IPS-NIHi7 (cell line): Measurements from ENCODE around the gene PDCD10.

Experiments
- DNase-seq: peaks from one replicate; pipeline ENCODE4 v3.0.0; 2012; ENCODE audit warnings: mixed read lengths; ENCODE audit errors: extremely low spot score

PDCD10 gene

DNA sequence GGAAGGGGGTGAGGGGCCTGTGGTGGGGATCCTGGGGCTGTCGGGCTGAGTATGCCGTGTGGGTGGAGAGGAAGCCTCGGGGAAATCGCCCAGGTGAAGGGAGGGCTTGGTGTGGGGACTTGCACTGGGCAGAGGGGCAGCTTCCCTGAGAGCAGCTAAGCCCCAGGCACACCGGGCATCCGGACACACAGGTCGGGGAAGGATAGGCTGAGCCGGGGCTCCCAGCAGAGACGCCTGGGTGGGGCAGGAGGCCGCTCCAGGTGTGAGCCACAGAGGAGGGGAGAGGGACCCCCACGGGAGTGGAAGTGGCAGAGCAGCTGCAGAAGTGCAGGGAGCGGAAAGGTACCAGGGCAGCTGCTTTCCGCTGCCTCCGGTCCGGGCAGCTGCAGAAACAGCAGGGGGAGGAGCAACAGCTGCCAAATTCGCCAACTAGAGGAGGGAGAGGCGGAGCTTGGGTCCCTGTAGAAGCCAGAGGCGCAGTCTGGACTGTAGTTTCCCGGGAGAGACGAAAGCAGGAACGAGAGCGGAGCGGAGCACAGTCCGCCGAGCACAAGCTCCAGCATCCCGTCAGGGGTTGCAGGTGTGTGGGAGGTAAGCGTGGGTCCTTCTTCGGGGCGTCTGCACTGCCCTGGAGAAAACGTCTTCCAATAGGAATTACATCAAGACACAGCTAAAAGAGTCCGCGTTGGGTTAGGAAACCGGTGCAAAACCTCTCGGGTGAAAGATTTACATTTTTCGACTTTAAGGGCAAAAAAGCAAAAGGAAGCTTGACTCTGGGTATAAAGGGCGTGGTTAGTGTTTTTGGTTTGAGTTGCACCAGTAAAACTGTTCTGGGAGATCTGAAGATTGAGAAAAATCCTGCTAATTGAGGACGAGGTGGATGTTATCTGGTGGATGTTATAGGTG, 794 bp upstream of the PDCD10 start, which contains the start of gene SERPINI1:
SERPINI1 (plus strand) TSS at position 489 of the 906 bp plus-strand sequence. CDS start 53,408 bp downstream, outside the sequence.
- peak; percentile 67 for DNase-seq

GRCh38 chr3:167733961-167734497, 663 bp downstream of the PDCD10 start:
- DNase-seq: no peak

- DNase-seq: no peak
Observed at GRCh38 chr3:167732313-167733065, 2.2 kb downstream of the PDCD10 start.

DNA sequence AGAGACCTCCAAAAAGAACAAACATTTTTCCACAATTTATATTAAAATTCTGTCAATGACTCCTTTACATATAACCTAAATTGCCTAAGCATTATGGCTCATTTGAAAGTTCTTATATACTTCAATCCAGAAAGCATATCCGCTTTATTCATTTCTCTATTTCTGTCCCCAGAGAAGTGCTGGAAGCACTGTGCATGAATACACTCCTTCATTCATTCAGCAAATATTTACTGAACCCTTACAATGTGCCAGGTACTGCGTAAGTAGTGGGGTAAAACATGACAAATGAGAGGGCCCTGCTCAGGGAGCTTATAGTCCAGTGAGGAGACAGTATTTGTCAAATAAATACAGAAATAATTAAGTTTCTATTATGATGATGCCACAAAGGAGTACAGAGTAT, 3.3 kb downstream of the PDCD10 start:
- no peak for DNase-seq

- DNase-seq: no peak
Observed at GRCh38 chr3:167729591-167729990, 5.1 kb downstream of the PDCD10 start.

DNA sequence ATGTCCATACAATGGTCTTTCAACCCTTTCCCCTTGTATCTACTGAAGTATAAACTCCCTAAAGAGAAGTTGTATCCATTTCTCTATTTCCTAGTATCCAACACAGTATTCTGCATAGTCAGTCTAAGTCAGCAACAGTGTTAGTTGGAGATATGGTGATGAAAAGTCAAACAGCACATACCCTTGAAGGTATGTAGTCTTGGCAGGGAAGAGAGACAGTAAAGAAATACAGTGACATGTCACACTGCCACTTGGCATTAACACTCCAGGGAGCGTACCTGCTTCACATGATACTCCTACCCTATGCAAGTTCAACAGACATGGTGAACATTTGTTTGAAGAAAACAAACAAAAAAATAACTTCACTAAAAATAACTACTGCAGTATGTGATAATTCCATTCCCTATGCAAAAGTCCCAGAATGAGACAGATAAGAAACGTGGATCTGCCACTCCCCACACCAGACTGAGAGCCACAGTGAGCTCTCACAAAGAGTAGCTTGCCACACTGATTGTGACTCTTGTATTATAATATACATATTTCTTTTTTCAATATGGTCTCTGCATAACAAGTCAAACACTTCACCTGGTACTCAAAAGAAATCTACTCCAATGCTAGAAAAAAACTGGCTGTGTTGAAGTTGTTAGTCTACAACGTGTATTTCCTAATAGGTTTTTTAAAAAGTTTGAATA, 5.9 kb downstream of the PDCD10 start:
- DNase-seq: no peak

DNA sequence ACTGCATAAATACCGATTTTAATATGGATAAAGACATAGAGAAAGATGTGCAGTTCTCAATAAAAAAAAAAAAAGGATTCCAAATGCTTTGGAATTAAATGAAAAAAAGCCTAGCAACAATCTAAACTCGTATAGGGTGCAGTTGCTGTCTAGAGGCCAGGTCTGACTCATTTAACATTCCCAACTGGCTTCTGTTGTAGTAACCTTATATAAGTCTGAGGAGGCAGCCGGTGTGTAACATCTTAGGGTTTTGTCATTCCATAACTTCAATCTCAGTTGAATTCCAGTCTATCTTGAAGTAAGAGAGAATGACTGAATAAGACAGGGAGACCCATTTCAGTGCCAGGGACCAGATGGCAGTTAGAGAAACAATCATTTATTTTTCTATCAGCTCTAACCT, 6.5 kb downstream of the PDCD10 start:
- DNase-seq: no peak

DNA sequence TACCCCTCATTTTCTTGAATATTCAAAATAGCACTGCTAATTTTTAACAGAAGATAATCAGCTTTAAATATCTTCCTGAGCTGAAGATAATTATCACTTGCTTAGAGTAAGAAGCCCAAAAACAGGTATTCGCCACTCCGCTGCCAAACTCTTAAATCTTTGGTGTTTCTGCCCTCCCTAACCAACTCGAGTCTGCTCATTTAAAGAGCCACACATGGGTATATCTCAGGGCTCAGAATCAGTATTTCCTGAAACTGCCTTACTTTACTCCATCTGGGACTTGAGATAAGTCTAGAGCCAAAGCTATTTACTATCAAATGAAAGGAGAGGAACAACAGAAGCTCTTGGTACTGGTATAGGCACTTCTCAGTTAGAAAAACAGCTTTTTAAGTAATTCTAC, 10.8 kb downstream of the PDCD10 start:
- no peak for DNase-seq

- DNase-seq: no peak
Observed at GRCh38 chr3:167723025-167723512, 11.6 kb downstream of the PDCD10 start.

DNA sequence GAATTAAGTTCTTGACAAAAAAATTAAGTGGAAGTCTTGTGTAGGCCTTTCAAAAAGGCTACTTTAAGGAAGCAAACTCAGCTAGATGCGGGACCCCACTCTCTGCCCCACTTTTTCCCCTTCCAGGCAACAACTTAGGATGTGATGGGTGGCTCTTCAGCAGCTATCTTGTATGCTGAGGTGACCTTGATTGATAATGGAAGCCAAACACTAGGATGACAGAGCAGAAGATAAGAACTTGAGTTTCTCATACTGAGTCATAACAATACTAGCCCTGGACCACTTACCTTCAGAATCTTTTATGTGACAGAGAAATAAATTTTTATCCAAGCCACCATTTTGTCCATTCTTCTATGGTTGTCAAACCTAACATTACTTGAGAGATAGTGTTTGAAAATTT, 16.1 kb downstream of the PDCD10 start:
- DNase-seq: no peak

- no peak for DNase-seq
Observed at GRCh38 chr3:167716920-167717319, 17.8 kb downstream of the PDCD10 start.

- no peak for DNase-seq
Observed at GRCh38 chr3:167714871-167715270, 19.8 kb downstream of the PDCD10 start.

- DNase-seq: no peak
Observed at GRCh38 chr3:167712445-167712844, 22.2 kb downstream of the PDCD10 start.

DNA sequence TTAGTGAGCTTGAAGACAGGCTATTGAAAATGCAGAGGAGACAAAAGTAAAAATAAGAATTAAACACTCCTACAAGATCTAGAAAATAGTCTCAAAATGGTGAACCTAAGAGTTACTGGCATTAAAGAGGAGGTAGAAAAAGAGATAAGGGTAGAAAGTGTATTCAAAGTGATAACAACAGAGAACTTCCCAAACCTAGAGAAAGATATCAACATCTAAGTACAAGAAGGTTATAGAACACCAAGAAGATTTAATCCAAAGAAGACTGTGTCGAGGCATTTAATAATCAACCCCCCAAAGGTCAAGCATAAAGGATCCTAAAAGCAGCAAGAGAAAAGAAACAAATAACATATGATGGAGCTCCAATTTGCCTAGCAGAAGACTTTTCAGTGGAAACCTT, 23.3 kb downstream of the PDCD10 start:
- no peak for DNase-seq

DNA sequence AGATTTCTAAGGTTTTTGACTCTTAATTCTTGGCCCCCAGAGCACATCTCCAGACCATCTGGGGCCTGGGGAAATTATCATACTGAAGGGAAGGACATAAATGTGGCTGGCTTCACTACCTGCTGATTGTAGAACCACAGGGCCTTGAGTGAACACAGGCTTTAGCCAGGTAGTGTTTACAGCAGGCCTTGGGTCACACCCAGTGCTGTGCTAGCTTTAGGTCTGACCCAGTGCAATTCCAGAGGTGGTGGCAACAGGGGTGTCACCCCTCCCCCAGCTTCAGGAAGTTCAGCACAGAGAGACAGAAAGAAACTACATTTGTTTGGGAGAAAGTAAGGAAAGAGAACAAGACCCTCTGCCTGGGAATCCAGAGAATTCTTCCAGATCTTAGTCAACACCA, 24.1 kb downstream of the PDCD10 start:
- DNase-seq: no peak

DNA sequence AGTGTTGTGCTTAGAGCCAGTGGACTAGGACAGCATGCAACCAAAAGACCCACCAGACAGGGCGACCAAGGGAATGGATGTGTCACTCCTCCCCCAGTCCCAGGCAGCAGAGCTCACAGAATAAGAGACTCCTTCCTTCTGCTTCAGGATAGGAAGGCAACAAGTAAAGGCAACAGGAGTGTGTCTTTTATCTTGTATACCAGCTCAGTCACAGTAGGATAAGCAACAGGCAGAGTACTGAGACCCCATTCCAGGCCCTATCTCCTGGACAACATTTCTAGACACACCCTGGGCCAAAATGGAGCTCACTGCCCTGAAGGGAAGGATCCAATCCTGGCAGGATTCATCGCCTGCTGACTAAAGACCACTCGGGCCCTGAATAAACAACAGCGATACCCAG, 25.0 kb downstream of the PDCD10 start:
- no peak for DNase-seq

DNA sequence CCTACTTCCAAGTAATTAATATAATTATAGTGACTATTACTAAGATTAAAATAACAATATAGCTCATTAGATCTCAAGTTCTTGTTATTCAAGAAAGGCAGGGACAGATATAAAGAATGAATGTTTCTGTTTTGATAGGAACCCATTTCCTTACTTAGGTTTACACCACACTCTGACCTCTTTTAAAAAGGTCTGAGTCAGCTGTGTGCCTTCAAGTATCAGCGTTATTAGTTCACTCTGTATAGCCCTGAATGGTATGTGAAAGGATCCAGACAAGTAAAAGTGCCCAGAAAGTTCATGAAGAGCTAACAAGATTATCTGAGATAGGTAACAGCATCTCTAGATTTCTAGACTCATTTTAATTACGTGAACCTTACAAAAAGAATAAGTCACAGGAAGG, 28.9 kb downstream of the PDCD10 start:
- no peak for DNase-seq

DNA sequence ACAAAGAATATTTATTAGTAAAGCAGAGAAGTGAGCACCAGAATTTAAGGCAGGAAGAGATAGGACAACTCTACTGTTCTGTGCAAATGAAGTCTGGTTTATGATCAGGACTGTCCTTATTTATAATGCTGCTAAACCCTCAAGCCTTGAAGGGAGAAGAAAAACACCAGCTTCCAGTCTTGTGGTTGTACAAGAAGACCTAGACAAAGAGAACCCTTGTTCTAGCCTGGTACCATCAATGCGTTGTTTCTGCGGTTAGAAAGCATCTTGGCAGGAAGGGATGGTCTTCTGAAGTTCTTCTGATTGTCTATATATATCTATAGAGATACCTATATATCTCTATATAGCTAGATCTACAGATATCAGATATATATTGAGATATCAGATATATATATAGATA, 33.8 kb downstream of the PDCD10 start:
- DNase-seq: no peak

- DNase-seq: no peak
Observed at GRCh38 chr3:167700046-167700445, 34.6 kb downstream of the PDCD10 start.

- DNase-seq: no peak
Observed at GRCh38 chr3:167694121-167694520, 40.6 kb downstream of the PDCD10 start.

GRCh38 chr3:167691366-167691765, 43.3 kb downstream of the PDCD10 start:
- no peak for DNase-seq
